Measurements from ENCODE around the gene MIPEP.
"Not testable (repeated sequence)": the region's sequence is repeated elsewhere in the genome, so short reads cannot be mapped to it uniquely, and the experiment has no call there.

MIPEP gene

GRCh38 chr13:23750383-23751121 lies 138.6 kb downstream of the MIPEP start:
- Histone ChIP-seq H3K4me3 (replicated peaks; ENCODE audit: insufficient read depth, low read length) (no peak overlapping the region), H3K27ac (replicated peaks) (no peak overlapping the region), H3K27me3 (ENCODE audit: insufficient read depth, poor library complexity, severe bottlenecking) (no peaks in the 10 kb centered on the region)
- no peak for DNase-seq (ENCODE audit: low read depth in 1 of 2, low spot score in 1 of 2)
- TF ChIP-seq REST (IDR thresholded peaks at IDR 0.05; ENCODE audit: insufficient replicate concordance, low read depth): no peak
- TF ChIP-seq POLR2AphosphoS5 (IDR thresholded peaks at IDR 0.05; ENCODE audit: low read depth): no peak
- no peak for TF ChIP-seq SPI1 (IDR thresholded peaks at IDR 0.05; ENCODE audit: borderline replicate concordance, low read depth)
- TF ChIP-seq CTCF (IDR thresholded peaks at IDR 0.05; ENCODE audit: insufficient read depth, low read length): no peak
- no peak for TF ChIP-seq GABPA (IDR thresholded peaks at IDR 0.05; ENCODE audit: low read depth)

- Histone ChIP-seq H3K27ac (replicated peaks) (no peak overlapping the region), H3K4me3 (replicated peaks; ENCODE audit: insufficient read depth, low read length) (no peak overlapping the region), H3K27me3 (ENCODE audit: insufficient read depth, poor library complexity, severe bottlenecking) (no peaks in the 10 kb centered on the region)
- no peak for TF ChIP-seq CTCF (IDR thresholded peaks at IDR 0.05; ENCODE audit: insufficient read depth, low read length)
- TF ChIP-seq SPI1 (IDR thresholded peaks at IDR 0.05; ENCODE audit: borderline replicate concordance, low read depth): no peak
- no peak for TF ChIP-seq POLR2AphosphoS5 (IDR thresholded peaks at IDR 0.05; ENCODE audit: low read depth)
- no peak for TF ChIP-seq GABPA (IDR thresholded peaks at IDR 0.05; ENCODE audit: low read depth)
- no peak for TF ChIP-seq REST (IDR thresholded peaks at IDR 0.05; ENCODE audit: insufficient replicate concordance, low read depth)
- DNase-seq (ENCODE audit: low read depth in 1 of 2, low spot score in 1 of 2): no peak
Observed at GRCh38 chr13:23749288-23749873, 139.8 kb downstream of the MIPEP start.

GRCh38 chr13:23748109-23748990 lies 140.8 kb downstream of the MIPEP start:
- no peak overlapping the region for H3K4me3 ChIP-seq (replicated peaks; ENCODE audit: insufficient read depth, low read length)
- H3K27ac ChIP-seq (replicated peaks): no peak overlapping the region
- DNase-seq (ENCODE audit: low read depth in 1 of 2, low spot score in 1 of 2): no peak
- TF ChIP-seq REST (IDR thresholded peaks at IDR 0.05; ENCODE audit: insufficient replicate concordance, low read depth) (no peak), SPI1 (IDR thresholded peaks at IDR 0.05; ENCODE audit: borderline replicate concordance, low read depth) (no peak), GABPA (IDR thresholded peaks at IDR 0.05; ENCODE audit: low read depth) (no peak), CTCF (IDR thresholded peaks at IDR 0.05; ENCODE audit: insufficient read depth, low read length) (no peak), POLR2AphosphoS5 (IDR thresholded peaks at IDR 0.05; ENCODE audit: low read depth) (no peak)
- no peaks in the 10 kb centered on the region for H3K27me3 ChIP-seq (ENCODE audit: insufficient read depth, poor library complexity, severe bottlenecking)

GRCh38 chr13:23746141-23746540 lies 143.1 kb downstream of the MIPEP start:
- H3K27ac ChIP-seq (replicated peaks); H3K27me3 ChIP-seq (ENCODE audit: insufficient read depth, poor library complexity, severe bottlenecking); H3K4me3 ChIP-seq (replicated peaks; ENCODE audit: insufficient read depth, low read length): not testable (repeated sequence)
- DNase-seq (ENCODE audit: low read depth in 1 of 2, low spot score in 1 of 2): peak in 1 of 2 experiments; percentile 21

Measured in HL-60 (cell line).